GM18868 (cell line): ENCODE results near the gene QPRT.
"Not testable (repeated sequence)": the region's sequence is repeated elsewhere in the genome, so short reads cannot be mapped to it uniquely, and the experiment has no call there.

Source experiments
- ATAC-seq: cut with Tn5 transposase; IDR thresholded peaks from one replicate; pipeline ENCODE4 v1.9.1; 2021; ENCODE audit warnings: mild to moderate bottlenecking, moderate library complexity; ENCODE audit not compliant: unreplicated experiment

Gene QPRT

DNA sequence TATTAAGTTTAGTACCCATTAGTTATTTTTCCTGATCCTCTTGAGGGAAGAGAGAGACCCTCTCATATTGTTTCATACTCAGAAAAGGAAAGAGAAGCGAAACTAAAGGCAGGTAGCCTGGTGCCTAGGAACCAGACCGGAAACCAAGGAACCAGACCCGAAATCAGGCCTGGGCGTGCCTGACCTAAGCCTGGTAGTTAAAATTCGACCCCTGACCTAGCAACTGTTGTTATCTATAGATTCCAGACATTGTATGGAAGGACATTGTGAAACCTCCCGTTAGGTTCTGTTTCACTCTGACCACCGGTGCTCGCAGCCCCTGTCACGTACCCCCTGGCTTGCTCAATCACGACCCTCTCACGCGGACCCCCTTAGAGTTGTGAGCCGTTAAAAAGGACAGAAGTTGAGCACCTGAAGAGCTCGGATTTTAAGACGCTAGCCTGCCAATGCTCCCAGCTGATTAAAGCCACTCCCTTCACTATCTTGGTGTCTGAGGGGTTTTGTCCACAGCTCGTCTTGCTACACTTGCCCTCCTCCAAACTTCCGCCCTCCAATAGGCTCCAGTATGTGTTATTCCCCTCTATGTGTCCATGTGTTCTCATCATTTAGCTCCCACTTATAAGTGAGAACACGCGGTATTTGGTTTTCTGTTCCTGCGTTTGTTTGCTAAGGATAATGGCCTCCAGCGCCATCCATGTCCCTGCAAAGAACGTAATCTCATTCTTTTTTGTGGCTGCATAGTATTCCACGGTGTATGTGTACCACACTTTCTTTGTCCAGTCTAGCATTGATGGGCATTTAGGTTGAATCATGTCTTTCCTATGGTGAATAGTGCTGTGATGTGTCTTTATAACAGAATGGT is 10.7 kb downstream of the QPRT start:
- not testable (repeated sequence) for ATAC-seq

DNA sequence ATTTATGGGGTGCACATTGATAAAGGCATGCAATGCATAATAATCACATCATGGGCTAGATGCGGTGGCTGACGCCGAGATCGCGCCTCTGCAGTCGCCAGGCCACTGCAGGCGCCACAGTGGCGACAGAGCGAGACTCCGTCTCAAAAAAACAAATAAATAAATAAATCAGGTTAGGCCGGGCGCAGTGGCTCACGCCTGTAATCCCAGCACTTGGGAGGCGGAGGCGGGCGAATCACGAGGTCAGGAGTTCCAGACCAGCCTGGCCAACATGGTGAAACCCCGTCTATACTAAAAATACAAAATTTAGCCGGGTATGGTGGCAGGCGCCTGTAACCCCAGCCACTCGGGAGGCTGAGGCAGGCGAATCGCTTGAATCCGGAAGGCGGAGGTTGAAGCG is 13.6 kb downstream of the QPRT start:
- not testable (repeated sequence) for ATAC-seq

DNA sequence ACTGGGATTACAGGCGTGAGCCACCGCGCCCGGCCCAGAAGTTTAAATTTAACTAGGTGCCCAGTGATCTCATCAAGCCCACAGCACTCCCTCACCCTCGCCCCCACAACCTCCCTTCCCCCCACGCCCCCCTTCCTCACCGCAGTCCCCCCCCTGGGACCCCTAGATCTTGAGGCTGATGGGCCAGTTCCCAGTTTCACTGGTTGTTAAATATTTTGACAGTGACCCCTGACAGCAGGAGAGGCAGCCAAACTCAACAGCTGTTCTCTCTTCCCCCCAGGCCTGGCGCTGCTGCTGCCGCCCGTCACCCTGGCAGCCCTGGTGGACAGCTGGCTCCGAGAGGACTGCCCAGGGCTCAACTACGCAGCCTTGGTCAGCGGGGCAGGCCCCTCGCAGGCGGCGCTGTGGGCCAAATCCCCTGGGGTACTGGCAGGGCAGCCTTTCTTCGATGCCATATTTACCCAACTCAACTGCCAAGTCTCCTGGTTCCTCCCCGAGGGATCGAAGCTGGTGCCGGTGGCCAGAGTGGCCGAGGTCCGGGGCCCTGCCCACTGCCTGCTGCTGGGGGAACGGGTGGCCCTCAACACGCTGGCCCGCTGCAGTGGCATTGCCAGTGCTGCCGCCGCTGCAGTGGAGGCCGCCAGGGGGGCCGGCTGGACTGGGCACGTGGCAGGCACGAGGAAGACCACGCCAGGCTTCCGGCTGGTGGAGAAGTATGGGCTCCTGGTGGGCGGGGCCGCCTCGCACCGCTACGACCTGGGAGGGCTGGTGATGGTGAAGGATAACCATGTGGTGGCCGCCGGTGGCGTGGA is 15.6 kb downstream of the QPRT start:
- ATAC-seq: no peak

DNA sequence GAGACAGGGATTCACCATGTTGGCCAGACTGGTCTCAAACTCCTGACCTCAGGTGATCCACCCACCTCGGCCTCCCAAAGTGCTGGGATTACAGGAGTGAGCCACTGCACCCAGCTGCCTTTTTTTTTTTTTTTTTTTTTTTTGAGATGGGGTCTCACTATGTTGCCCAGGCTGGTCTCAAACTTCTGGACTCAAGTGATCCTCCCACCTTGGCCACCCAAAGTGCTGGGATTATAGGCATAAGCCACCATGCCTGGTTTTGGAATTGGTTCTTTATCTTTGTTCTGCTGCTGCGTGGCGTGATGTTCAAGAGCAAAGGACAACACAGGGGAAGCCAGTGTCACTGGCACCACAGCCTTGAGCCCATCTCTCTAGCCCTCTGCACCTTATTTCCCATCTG is 16.7 kb downstream of the QPRT start:
- not testable (repeated sequence) for ATAC-seq

GRCh38 chr16:29696881-29697331 is 17.9 kb downstream of the QPRT start:
- no peak for ATAC-seq

- no peak for ATAC-seq
These were observed 18.4 kb downstream of the QPRT start for GRCh38 chr16:29697391-29697790.

DNA sequence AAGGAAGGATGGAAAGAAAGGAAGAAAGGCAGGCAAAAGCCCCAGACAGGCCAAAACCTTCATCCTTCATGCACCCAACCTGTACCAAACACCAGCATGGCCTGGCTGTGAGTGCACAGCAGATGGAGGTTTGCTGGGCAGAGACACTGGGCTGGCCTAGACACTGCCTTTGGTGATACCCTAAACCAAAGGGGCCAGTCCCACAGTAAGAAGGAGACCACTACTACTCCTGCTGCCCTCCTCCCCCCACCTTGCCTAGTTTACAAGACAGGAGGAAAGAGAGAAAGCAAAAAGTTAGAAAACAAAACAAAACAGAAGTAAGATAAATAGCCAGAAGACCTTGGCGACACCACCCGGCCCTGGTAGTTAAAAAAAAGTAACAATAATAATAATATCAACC is 19.1 kb downstream of the QPRT start:
- no peak for ATAC-seq

DNA sequence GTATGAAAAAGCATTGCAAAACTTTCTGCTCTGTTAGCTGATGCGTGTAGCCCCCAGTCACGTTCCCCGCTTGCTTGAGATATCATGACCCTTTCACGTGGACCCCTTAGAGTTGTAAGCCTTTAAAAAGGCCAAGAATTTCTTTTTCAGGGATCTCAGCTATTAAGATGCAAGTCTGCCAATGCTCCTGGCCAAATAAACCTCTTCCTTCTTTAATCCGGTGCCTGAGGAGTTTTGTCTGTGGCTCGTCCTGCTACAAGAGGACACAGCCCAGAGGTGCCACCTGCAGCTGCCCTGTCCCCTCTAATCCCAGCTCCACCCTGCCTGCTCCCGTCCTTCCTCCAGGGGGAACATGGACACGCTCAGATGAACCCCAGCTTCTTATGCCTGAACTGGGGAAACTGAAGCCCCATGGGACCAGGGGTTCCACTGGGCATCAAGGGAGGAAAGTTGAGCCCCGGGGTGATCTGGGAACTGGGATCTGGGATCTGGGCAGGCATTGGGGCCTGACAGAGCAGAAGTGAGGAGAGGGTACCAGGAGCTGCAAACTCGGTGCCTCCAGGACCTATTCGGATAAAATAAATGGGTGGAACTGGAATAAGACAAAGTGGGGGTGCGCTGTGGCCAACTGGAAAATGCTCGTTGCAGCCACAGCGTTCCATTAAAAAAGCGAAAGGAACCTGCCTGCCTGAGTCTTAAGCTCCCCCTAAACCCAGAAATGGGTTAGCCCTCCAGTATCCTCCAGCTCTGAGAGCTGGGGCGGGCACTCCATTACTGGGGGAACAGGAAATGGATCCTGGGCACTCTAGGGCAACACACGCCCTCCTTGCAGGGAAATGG is 19.7 kb downstream of the QPRT start:
- no peak for ATAC-seq

GRCh38 chr16:29699324-29700219 is 20.6 kb downstream of the QPRT start:
- ATAC-seq: no peak

GRCh38 chr16:29700253-29700987 is 21.4 kb downstream of the QPRT start:
- no peak for ATAC-seq

DNA sequence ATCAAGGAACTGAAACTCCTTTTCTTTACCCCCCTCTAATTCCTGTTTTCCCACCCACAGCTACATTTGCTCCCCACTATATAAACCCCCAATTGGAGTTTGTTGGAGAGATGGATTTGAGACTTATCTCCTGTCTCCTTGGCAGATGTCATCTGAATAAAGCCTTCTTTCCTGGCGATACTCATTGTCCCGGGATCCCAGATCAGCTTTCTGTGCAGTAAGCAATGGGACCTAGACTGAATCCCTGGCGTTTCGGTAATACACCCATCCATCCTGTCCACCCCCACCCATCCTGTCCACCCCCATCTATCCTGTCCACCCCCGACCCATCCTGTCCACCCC is 22.2 kb downstream of the QPRT start:
- ATAC-seq: no peak

DNA sequence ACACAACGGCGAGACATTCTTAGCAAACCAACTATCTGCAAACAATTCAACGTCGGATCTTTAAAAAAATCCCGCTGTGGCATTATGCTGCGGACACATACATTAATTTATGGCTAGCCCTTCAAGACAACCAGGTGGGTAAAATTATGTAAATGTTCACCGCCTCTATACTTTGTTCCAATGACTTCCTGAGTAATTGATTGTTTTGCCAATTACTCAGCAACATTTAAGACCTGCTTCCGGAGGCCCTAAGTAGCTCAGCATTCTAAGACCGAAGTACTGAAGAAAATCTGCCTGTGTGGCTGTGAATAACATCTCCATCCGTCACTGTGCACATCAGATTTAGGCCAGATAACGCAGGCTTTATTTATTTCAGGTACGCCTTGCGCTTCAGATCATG is 23.3 kb downstream of the QPRT start:
- ATAC-seq: no peak

DNA sequence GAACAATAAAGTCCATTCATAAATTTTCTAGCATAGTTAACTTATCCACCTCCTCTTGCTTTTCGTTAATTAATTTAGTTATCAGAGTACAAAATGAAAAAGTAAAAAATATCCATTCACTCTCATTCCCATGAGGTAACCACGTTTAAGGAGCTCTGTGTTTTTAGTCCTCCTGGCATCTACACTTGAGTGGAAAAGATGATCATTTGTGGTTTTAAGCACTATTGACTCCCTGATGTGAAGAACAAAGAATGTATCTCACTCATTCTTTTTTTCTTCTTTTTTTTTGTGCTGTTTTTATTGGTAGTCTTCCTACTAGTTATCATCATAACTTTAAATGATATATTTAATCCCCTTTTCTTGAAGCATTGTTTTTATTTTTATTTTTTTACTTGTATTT is 26.1 kb downstream of the QPRT start:
- no peak for ATAC-seq

DNA sequence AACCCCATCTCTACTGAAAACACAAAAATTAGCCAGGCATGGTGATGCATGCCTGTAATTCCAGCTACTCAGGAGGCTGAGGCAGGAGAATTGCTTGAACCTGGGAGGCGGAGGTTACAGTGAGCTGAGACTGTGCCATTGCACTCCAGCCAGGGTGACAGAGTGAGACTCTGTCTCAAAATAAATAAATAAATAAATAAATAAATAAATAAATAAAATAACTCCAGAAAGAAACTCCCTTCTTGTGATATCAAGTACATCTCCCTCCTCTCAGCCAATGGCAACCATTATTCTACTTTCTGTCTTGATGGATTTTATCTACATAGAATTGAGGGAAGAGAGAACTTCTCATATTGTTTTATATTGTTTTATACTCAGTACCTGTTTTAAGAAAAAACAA is 28.2 kb downstream of the QPRT start:
- not testable (repeated sequence) for ATAC-seq

- no peak for ATAC-seq
These were observed 30.1 kb downstream of the QPRT start for GRCh38 chr16:29708917-29709600.

DNA sequence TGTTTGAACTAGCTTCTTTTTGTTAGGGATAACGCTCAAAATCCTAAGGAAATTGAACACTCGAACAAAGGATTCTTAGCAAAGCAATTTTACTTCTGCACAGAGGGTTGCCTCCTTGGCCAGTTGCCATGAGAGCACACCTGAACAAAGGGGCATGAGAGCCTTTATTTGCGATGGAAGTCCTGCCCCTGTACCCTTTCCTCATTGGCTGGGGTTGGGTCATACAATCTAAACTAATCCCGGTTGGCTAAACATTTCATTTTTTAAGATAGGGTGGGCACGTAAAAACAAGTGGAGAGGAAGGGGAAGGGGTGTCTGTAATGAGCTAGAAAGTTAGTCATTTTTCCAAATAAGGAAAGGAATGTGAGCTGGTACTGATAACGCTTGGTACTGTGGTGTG is 30.7 kb downstream of the QPRT start:
- not testable (repeated sequence) for ATAC-seq

- ATAC-seq: no peak
These were observed 31.5 kb downstream of the QPRT start for GRCh38 chr16:29710227-29711219.

GRCh38 chr16:29712809-29713208 is 33.8 kb downstream of the QPRT start:
- no peak for ATAC-seq
